Right lobe of liver (tissue), 4 donors: ENCODE results near the gene ABCA9.

Experiments
- CTCF ChIP-seq, 4 donors: fragments of 200-600 bp in 3 of 4; fragments of 450-650 bp in 1 of 4; IDR thresholded peaks; one replicate each; pipeline versions ENCODE4 v1.5.1 to v1.8.0; 2016 to 2022; ENCODE audit warnings: antibody characterized with exemption in 4 of 4, mild to moderate bottlenecking in 2 of 4
- POLR2A ChIP-seq: fragments of 450-650 bp; IDR thresholded peaks from one replicate; pipeline ENCODE4 v1.6.1; 2017; ENCODE audit warnings: antibody characterized with exemption, mild to moderate bottlenecking
- donor health status: DM: no; HTN: no; CAD: no.
- donor health status: DM: no; HTN: no; CAD: no.
- donor health status: DM: no; HTN: yes; CAD: no.

- TF ChIP-seq POLR2A = no peak
- no peak for TF ChIP-seq CTCF (IDR thresholded peaks at IDR 0.05)
These were observed 18.4 kb downstream of the ABCA9 start for GRCh38 chr17:69042308-69042707.
